ENCODE data around the gene LHFPL6.

GRCh38 chr13:39567569-39567968 is 35.4 kb downstream of the LHFPL6 start:
- TF ChIP-seq, protein P1, sequence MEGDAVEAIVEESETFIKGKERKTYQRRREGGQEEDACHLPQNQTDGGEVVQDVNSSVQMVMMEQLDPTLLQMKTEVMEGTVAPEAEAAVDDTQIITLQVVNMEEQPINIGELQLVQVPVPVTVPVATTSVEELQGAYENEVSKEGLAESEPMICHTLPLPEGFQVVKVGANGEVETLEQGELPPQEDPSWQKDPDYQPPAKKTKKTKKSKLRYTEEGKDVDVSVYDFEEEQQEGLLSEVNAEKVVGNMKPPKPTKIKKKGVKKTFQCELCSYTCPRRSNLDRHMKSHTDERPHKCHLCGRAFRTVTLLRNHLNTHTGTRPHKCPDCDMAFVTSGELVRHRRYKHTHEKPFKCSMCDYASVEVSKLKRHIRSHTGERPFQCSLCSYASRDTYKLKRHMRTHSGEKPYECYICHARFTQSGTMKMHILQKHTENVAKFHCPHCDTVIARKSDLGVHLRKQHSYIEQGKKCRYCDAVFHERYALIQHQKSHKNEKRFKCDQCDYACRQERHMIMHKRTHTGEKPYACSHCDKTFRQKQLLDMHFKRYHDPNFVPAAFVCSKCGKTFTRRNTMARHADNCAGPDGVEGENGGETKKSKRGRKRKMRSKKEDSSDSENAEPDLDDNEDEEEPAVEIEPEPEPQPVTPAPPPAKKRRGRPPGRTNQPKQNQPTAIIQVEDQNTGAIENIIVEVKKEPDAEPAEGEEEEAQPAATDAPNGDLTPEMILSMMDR (IDR thresholded peaks at IDR 0.05): no peak
- TF ChIP-seq EP300 (IDR thresholded peaks at IDR 0.05): no peak
